Endodermal cell (in vitro differentiated cells): ENCODE measurements around the gene OIP5. TPM values are rescaled to one million over a fixed set of nuclear protein-coding genes. Genes with fewer than 3 reads are reported as not detected.
A peak's percentile ranks its signal among the peaks of the same experiment; 100 is the strongest.
"Not testable (repeated sequence)": the region's sequence is repeated elsewhere in the genome, so short reads cannot be mapped to it uniquely, and the experiment has no call there.

ENCODE experiments used
- DNase-seq: peaks from one replicate; pipeline ENCODE4 v3.0.0-alpha.2; 2017
- H3K27ac ChIP-seq: 2 replicates; pipeline ENCODE4 v1.5.1; 2013; ENCODE audit warnings: mild to moderate bottlenecking, low read depth, low read length, moderate library complexity
- H3K27me3 ChIP-seq: 2 replicates; pipeline ENCODE4 v1.6.1; 2013; ENCODE audit warnings: mild to moderate bottlenecking, low read length, moderate library complexity; ENCODE audit not compliant: insufficient read depth, control insufficient read depth, poor library complexity, severe bottlenecking
- H3K36me3 ChIP-seq: 2 replicates; pipeline ENCODE4 v1.7.0; 2013; ENCODE audit warnings: mild to moderate bottlenecking, low read length, moderate library complexity; ENCODE audit not compliant: control insufficient read depth, insufficient read depth
- H3K4me1 ChIP-seq: one replicate; pipeline ENCODE4 v1.7.0; 2013; ENCODE audit warnings: low read length; ENCODE audit not compliant: control insufficient read depth, insufficient read depth
- H3K4me3 ChIP-seq: 2 replicates; pipeline ENCODE4 v1.5.1; 2013; ENCODE audit warnings: mild to moderate bottlenecking, low read length, moderate library complexity
- H3K9ac ChIP-seq: 2 replicates; pipeline ENCODE4 v1.6.1; 2013; ENCODE audit warnings: mild to moderate bottlenecking, low read length, moderate library complexity; ENCODE audit not compliant: poor library complexity, severe bottlenecking; ENCODE audit errors: extremely low read depth
- H3K9me3 ChIP-seq: 2 replicates; pipeline ENCODE4 v1.6.1; 2013; ENCODE audit warnings: mild to moderate bottlenecking, low read length, moderate library complexity; ENCODE audit not compliant: control insufficient read depth
- H3K27ac Mint-ChIP-seq: 2 replicates; pipeline ENCODE4 v1.8.0; 2020; ENCODE audit warnings: mixed read lengths
- H3K27me3 Mint-ChIP-seq: 2 replicates; pipeline ENCODE4 v1.8.0; 2021; ENCODE audit warnings: mild to moderate bottlenecking, mixed read lengths; ENCODE audit not compliant: insufficient read depth
- H3K36me3 Mint-ChIP-seq: 2 replicates; pipeline ENCODE4 v1.8.0; 2020; ENCODE audit warnings: low read depth, mixed read lengths
- H3K4me1 Mint-ChIP-seq: 2 replicates; pipeline ENCODE4 v1.8.0; 2020; ENCODE audit warnings: mixed read lengths
- H3K4me3 Mint-ChIP-seq: 2 replicates; pipeline ENCODE4 v1.8.0; 2020; ENCODE audit warnings: mild to moderate bottlenecking, moderate library complexity, mixed read lengths
- H3K9me3 Mint-ChIP-seq: 2 replicates; pipeline ENCODE4 v1.8.0; 2020; ENCODE audit warnings: mild to moderate bottlenecking, mixed read lengths
- CTCF ChIP-seq: fragments of 200-600 bp; sonication (generic); conservative IDR thresholded peaks from 2 replicates; pipeline ENCODE4 v1.5.0; 2021; ENCODE audit warnings: antibody characterized with exemption, mild to moderate bottlenecking
- WGBS, 2 experiments: methylation state at CpG; one replicate each; pipeline versions ENCODE4 v1.1.5 to v1.1.7; 2013; ENCODE audit warnings: missing lambda C conversion rate in 2 of 2, mixed read lengths in 1 of 2; ENCODE audit not compliant: insufficient coverage in 1 of 2, insufficient read length in 1 of 2; 5-methylcytosine and 5-hydroxymethylcytosine counted together
- total RNA-seq, 2 donors: library from RNA; stranded (reverse); fragmentation: NEBNext Ultra II Directional in 1 of 2; extraction: Animal tissue kit (Norgen Biotek cat#: 25700) in 1 of 2; gene quantifications; 2 replicates in 1 of 2; 3 replicates in 1 of 2; pipeline ENCODE4 v1.2.1, GENCODE V29; 2021

Gene OIP5
- total RNA-seq, 2 donors from 2014 or later, result 18.9 to 22.9 TPM

GRCh38 chr15:41284427-41285177, 47.8 kb downstream of the OIP5 start:
- no peak for DNase-seq
- peak overlapping the region; percentile 99 for H3K4me3 ChIP-seq
- Mint-ChIP-seq H3K36me3 (peaks cover 45% of the 10 kb centered on the region), H3K9me3 (peaks cover 3% of the 10 kb centered on the region), H3K4me3 (peak overlapping the region; percentile 94), H3K27ac (peak overlapping the region; percentile 95), H3K4me1 (peaks cover 13% of the 10 kb centered on the region), H3K27me3 (no peaks in the 10 kb centered on the region)
- H3K27me3 ChIP-seq, result no peaks in the 10 kb centered on the region
- peak overlapping the region; percentile 90 for H3K9ac ChIP-seq
- H3K9me3 ChIP-seq, result peaks cover 12% of the 10 kb centered on the region
- peak overlapping the region; percentile 21 for H3K27ac ChIP-seq
- H3K36me3 ChIP-seq, result peaks cover 48% of the 10 kb centered on the region
- H3K4me1 ChIP-seq, result peaks cover 3% of the 10 kb centered on the region
- TF ChIP-seq CTCF, result no peak
- 0% methylated on average over 9 to 20 of the region's 20 CpGs for WGBS, 2 experiments

GRCh38 chr15:41283653-41284426, 48.6 kb downstream of the OIP5 start:
- no peaks in the 10 kb centered on the region for H3K27me3 ChIP-seq
- WGBS, 2 experiments, result 0% methylated on average over 51 to 61 of the region's 61 CpGs
- H3K27ac ChIP-seq, result peak overlapping the region; percentile 73
- DNase-seq, result peak; percentile 99
- peaks cover 12% of the 10 kb centered on the region for H3K9me3 ChIP-seq
- H3K9ac ChIP-seq, result peak overlapping the region; percentile 90
- H3K4me3 Mint-ChIP-seq, result peak overlapping the region; percentile 94
- peak overlapping the region; percentile 95 for H3K27ac Mint-ChIP-seq
- H3K9me3 Mint-ChIP-seq, result peaks cover 3% of the 10 kb centered on the region
- no peak for TF ChIP-seq CTCF
- H3K4me1 ChIP-seq, result peaks cover 3% of the 10 kb centered on the region
- peaks cover 13% of the 10 kb centered on the region for H3K4me1 Mint-ChIP-seq
- H3K27me3 Mint-ChIP-seq, result no peaks in the 10 kb centered on the region
- peaks cover 49% of the 10 kb centered on the region for H3K36me3 Mint-ChIP-seq
- peaks cover 50% of the 10 kb centered on the region for H3K36me3 ChIP-seq
- peak overlapping the region; percentile 99 for H3K4me3 ChIP-seq

- Histone ChIP-seq H3K4me3 (peak overlapping the region; percentile 99), H3K27ac (peak overlapping the region; percentile 66), H3K9ac (peak overlapping the region; percentile 90), H3K36me3 (peaks cover 49% of the 10 kb centered on the region), H3K9me3 (peaks cover 12% of the 10 kb centered on the region)
- peaks cover 46% of the 10 kb centered on the region for H3K36me3 Mint-ChIP-seq
- not testable (repeated sequence) for H3K4me1 Mint-ChIP-seq, H3K9me3 Mint-ChIP-seq, H3K27me3 Mint-ChIP-seq, H3K27me3 ChIP-seq, H3K4me1 ChIP-seq
- peak; percentile 50 for DNase-seq
- 65 to 75% methylated on average over 14 to 19 of the region's 19 CpGs for WGBS, 2 experiments
- H3K27ac Mint-ChIP-seq, result peak overlapping the region; percentile 94
- peak overlapping the region; percentile 94 for H3K4me3 Mint-ChIP-seq
Measured at GRCh38 chr15:41282980-41283652, 49.3 kb downstream of the OIP5 start.

GRCh38 chr15:41282436-41282835, 50.0 kb downstream of the OIP5 start:
- WGBS, 2 experiments, result 96 to 97% methylated on average over 7 to 10 of the region's 10 CpGs
- H3K9me3 Mint-ChIP-seq, H3K27ac ChIP-seq, H3K4me1 Mint-ChIP-seq, H3K9ac ChIP-seq, DNase-seq, H3K27me3 Mint-ChIP-seq, H3K27me3 ChIP-seq, H3K4me1 ChIP-seq, H3K4me3 ChIP-seq: not testable (repeated sequence)
- peak overlapping the region; percentile 94 for H3K4me3 Mint-ChIP-seq
- H3K9me3 ChIP-seq, result peaks cover 12% of the 10 kb centered on the region
- H3K27ac Mint-ChIP-seq, result peak overlapping the region; percentile 94
- peaks cover 41% of the 10 kb centered on the region for H3K36me3 Mint-ChIP-seq
- peaks cover 43% of the 10 kb centered on the region for H3K36me3 ChIP-seq
